Measurements from ENCODE around the gene RTRAF. TPM values are rescaled to one million over a fixed set of nuclear protein-coding genes. Genes with fewer than 3 reads are reported as not detected.

Gene RTRAF
- total RNA-seq, 1 experiment from 2014 or later: 190 TPM

DNA sequence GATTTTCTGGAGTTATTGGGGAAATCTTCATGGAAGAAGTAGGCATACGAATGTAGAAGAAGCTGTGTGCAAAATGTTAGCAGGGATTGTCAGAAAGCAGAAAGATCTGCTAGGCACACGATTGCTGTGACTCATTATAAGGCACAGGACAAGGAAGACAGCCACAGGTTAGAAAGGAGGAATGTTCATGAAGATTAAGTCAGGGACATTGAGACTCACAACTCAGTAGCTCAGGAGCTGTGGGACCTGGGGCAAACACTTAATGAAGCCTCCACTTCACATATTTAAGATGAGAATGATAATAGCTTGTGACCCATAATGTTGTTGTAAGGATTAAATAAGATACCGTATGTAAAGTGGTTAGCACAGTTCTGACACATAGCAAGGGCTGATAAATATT is 26.6 kb upstream of the RTRAF start:
- no peaks in the 10 kb centered on the region for H3K9me3 ChIP-seq (ENCODE audit: control insufficient read depth in 1 of 2, insufficient read depth in 1 of 2, low read depth in 1 of 2, low read length in 2 of 2)
- DNase-seq (ENCODE audit: low read depth, low spot score): no peak
- no peak overlapping the region for H3K9ac ChIP-seq (ENCODE audit: low read length)
- CTCF ChIA-PET: interaction anchor here (1.3 kb wide), 1 partner anchor 16 kb away, joined by 6 read pairs; no protein-coding TSS in a partner anchor
- no peaks in the 10 kb centered on the region for H3K36me3 ChIP-seq (ENCODE audit: control insufficient read depth in 1 of 2, insufficient read depth in 2 of 2, low read length in 2 of 2)
- H3K79me2 ChIP-seq (ENCODE audit: insufficient read depth, low read length): no peaks in the 10 kb centered on the region
- no peak for TF ChIP-seq ZFX (IDR thresholded peaks at IDR 0.05)
- no peak for TF ChIP-seq FOSL1 (IDR thresholded peaks at IDR 0.05; ENCODE audit: low read depth)
- TF ChIP-seq ELF1 (IDR thresholded peaks at IDR 0.05; ENCODE audit: borderline replicate concordance, low read depth): no peak
- TF ChIP-seq, protein P1, sequence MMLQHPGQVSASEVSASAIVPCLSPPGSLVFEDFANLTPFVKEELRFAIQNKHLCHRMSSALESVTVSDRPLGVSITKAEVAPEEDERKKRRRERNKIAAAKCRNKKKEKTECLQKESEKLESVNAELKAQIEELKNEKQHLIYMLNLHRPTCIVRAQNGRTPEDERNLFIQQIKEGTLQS (IDR thresholded peaks at IDR 0.05): no peak
- TF ChIP-seq EZH2phosphoT487 (IDR thresholded peaks at IDR 0.05; ENCODE audit: borderline replicate concordance): no peak
- TF ChIP-seq TCF7L2 (IDR thresholded peaks at IDR 0.05; ENCODE audit: borderline replicate concordance, extremely low read depth, insufficient read depth, insufficient read length): no peak
- no peak for TF ChIP-seq EZH2 (IDR thresholded peaks at IDR 0.05)
- TF ChIP-seq, protein P2, sequence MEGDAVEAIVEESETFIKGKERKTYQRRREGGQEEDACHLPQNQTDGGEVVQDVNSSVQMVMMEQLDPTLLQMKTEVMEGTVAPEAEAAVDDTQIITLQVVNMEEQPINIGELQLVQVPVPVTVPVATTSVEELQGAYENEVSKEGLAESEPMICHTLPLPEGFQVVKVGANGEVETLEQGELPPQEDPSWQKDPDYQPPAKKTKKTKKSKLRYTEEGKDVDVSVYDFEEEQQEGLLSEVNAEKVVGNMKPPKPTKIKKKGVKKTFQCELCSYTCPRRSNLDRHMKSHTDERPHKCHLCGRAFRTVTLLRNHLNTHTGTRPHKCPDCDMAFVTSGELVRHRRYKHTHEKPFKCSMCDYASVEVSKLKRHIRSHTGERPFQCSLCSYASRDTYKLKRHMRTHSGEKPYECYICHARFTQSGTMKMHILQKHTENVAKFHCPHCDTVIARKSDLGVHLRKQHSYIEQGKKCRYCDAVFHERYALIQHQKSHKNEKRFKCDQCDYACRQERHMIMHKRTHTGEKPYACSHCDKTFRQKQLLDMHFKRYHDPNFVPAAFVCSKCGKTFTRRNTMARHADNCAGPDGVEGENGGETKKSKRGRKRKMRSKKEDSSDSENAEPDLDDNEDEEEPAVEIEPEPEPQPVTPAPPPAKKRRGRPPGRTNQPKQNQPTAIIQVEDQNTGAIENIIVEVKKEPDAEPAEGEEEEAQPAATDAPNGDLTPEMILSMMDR (IDR thresholded peaks at IDR 0.05 in 2 of 3, conservative IDR thresholded peaks at IDR 0.05 in 1 of 3; ENCODE audit: borderline replicate concordance in 1 of 3, insufficient read depth in 1 of 3, low read depth in 2 of 3, low read length in 2 of 3): no peak
- no peak for TF ChIP-seq POLR2AphosphoS5 (IDR thresholded peaks at IDR 0.05; ENCODE audit: low read depth, low read length)
- no peak for TF ChIP-seq ZNF274 (IDR thresholded peaks at IDR 0.05; ENCODE audit: low read depth, low read length)
- TF ChIP-seq, protein P3, sequence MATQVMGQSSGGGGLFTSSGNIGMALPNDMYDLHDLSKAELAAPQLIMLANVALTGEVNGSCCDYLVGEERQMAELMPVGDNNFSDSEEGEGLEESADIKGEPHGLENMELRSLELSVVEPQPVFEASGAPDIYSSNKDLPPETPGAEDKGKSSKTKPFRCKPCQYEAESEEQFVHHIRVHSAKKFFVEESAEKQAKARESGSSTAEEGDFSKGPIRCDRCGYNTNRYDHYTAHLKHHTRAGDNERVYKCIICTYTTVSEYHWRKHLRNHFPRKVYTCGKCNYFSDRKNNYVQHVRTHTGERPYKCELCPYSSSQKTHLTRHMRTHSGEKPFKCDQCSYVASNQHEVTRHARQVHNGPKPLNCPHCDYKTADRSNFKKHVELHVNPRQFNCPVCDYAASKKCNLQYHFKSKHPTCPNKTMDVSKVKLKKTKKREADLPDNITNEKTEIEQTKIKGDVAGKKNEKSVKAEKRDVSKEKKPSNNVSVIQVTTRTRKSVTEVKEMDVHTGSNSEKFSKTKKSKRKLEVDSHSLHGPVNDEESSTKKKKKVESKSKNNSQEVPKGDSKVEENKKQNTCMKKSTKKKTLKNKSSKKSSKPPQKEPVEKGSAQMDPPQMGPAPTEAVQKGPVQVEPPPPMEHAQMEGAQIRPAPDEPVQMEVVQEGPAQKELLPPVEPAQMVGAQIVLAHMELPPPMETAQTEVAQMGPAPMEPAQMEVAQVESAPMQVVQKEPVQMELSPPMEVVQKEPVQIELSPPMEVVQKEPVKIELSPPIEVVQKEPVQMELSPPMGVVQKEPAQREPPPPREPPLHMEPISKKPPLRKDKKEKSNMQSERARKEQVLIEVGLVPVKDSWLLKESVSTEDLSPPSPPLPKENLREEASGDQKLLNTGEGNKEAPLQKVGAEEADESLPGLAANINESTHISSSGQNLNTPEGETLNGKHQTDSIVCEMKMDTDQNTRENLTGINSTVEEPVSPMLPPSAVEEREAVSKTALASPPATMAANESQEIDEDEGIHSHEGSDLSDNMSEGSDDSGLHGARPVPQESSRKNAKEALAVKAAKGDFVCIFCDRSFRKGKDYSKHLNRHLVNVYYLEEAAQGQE (IDR thresholded peaks at IDR 0.05; ENCODE audit: low read depth): no peak
- TF ChIP-seq, protein P4, sequence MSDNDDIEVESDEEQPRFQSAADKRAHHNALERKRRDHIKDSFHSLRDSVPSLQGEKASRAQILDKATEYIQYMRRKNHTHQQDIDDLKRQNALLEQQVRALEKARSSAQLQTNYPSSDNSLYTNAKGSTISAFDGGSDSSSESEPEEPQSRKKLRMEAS (IDR thresholded peaks at IDR 0.05): no peak
- TF ChIP-seq, protein P5, sequence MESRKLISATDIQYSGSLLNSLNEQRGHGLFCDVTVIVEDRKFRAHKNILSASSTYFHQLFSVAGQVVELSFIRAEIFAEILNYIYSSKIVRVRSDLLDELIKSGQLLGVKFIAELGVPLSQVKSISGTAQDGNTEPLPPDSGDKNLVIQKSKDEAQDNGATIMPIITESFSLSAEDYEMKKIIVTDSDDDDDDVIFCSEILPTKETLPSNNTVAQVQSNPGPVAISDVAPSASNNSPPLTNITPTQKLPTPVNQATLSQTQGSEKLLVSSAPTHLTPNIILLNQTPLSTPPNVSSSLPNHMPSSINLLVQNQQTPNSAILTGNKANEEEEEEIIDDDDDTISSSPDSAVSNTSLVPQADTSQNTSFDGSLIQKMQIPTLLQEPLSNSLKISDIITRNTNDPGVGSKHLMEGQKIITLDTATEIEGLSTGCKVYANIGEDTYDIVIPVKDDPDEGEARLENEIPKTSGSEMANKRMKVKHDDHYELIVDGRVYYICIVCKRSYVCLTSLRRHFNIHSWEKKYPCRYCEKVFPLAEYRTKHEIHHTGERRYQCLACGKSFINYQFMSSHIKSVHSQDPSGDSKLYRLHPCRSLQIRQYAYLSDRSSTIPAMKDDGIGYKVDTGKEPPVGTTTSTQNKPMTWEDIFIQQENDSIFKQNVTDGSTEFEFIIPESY (IDR thresholded peaks at IDR 0.05; ENCODE audit: extremely low read depth, insufficient replicate concordance, low read length): no peak
- TF ChIP-seq EGR1 (IDR thresholded peaks at IDR 0.05; ENCODE audit: low read depth): no peak
- no peak for TF ChIP-seq RAD21 (IDR thresholded peaks at IDR 0.05; ENCODE audit: low read depth)
- TF ChIP-seq CEBPB (IDR thresholded peaks at IDR 0.05; ENCODE audit: low read depth): no peak
- TF ChIP-seq CBX3 (IDR thresholded peaks at IDR 0.05; ENCODE audit: low read depth): no peak
- no peak for TF ChIP-seq SP1 (IDR thresholded peaks at IDR 0.05; ENCODE audit: low read depth)
- no peak for TF ChIP-seq POLR2A (IDR thresholded peaks at IDR 0.05; ENCODE audit: borderline replicate concordance, extremely low read depth, insufficient read depth, insufficient read length)
- TF ChIP-seq SIN3A (IDR thresholded peaks at IDR 0.05; ENCODE audit: low read depth): no peak
- POLR2A ChIA-PET: no interaction called here
- H3K27me3 ChIP-seq (ENCODE audit: insufficient read depth, low read length): no peaks in the 10 kb centered on the region
- H2AFZ ChIP-seq (ENCODE audit: low read depth, low read length, poor library complexity, severe bottlenecking): no peak overlapping the region
- H3K4me3 ChIP-seq (replicated peaks in 1 of 2; ENCODE audit: low read depth in 1 of 2, low read length in 2 of 2): no peak overlapping the region
- BruUV-seq (replicated peaks): no TSS peak
- no peak overlapping the region for H3K27ac ChIP-seq (ENCODE audit: low read depth, low read length)
- no peaks in the 10 kb centered on the region for H3K9me2 ChIP-seq (ENCODE audit: insufficient read depth)
- no peaks in the 10 kb centered on the region for H4K20me1 ChIP-seq (ENCODE audit: insufficient read depth)
- ATAC-seq: no peak
- intact Hi-C loops (cut with micrococcal nuclease): no loop called here
- H3K4me1 ChIP-seq (ENCODE audit: control insufficient read depth in 1 of 2, insufficient read depth in 2 of 2, low read length in 2 of 2): no peaks in the 10 kb centered on the region; a peak in 1 of 4 replicates
- no peak overlapping the region for H3K4me2 ChIP-seq (ENCODE audit: low read length)
- RAD21 ChIA-PET (ENCODE audit: low non-redundant PET in 1 of 2, low total read pairs in 2 of 2, uncharacterized antibody in 2 of 2, unreplicated experiment in 2 of 2): no interaction called here

Data from HCT116 (cell line).